ENCODE results near the gene S100A16.
"Not testable (repeated sequence)": the region's sequence is repeated elsewhere in the genome, so short reads cannot be mapped to it uniquely, and the experiment has no call there.

Gene S100A16

GRCh38 chr1:153577624-153578051 is 35.3 kb downstream of the S100A16 start:
- FAIRE-seq, result no peak
- no peak for DNase-seq (ENCODE audit: insufficient read length, low spot score)
- no peak for TF ChIP-seq POLR2A (IDR thresholded peaks at IDR 0.05; ENCODE audit: low read depth, low read length)

GRCh38 chr1:153577138-153577537 is 35.8 kb downstream of the S100A16 start:
- no peak for TF ChIP-seq POLR2A (IDR thresholded peaks at IDR 0.05; ENCODE audit: low read depth, low read length)
- no peak for FAIRE-seq
- no peak for DNase-seq (ENCODE audit: insufficient read length, low spot score)

- DNase-seq (ENCODE audit: insufficient read length, low spot score); FAIRE-seq: not testable (repeated sequence)
These were observed 37.4 kb downstream of the S100A16 start for GRCh38 chr1:153575497-153575896.

GRCh38 chr1:153575081-153575491 is 37.9 kb downstream of the S100A16 start:
- DNase-seq (ENCODE audit: insufficient read length, low spot score); FAIRE-seq: not testable (repeated sequence)

- DNase-seq (ENCODE audit: insufficient read length, low spot score) (no peak), FAIRE-seq (no peak)
- TF ChIP-seq POLR2A (IDR thresholded peaks at IDR 0.05; ENCODE audit: low read depth, low read length), result no peak
These were observed 39.6 kb downstream of the S100A16 start for GRCh38 chr1:153573351-153573750.

GRCh38 chr1:153572569-153573015 is 40.3 kb downstream of the S100A16 start:
- TF ChIP-seq POLR2A (IDR thresholded peaks at IDR 0.05; ENCODE audit: low read depth, low read length), result no peak
- DNase-seq (ENCODE audit: insufficient read length, low spot score), result peak; percentile 72
- no peak for FAIRE-seq

GRCh38 chr1:153571706-153572105 is 41.2 kb downstream of the S100A16 start:
- FAIRE-seq (no peak), DNase-seq (ENCODE audit: insufficient read length, low spot score) (no peak)
- no peak for TF ChIP-seq POLR2A (IDR thresholded peaks at IDR 0.05; ENCODE audit: low read depth, low read length)

- FAIRE-seq (no peak), DNase-seq (ENCODE audit: insufficient read length, low spot score) (no peak)
- TF ChIP-seq POLR2A (IDR thresholded peaks at IDR 0.05; ENCODE audit: low read depth, low read length), result no peak
These were observed 42.1 kb downstream of the S100A16 start for GRCh38 chr1:153570874-153571273.

- no peak for DNase-seq (ENCODE audit: insufficient read length, low spot score)
- no peak for TF ChIP-seq POLR2A (IDR thresholded peaks at IDR 0.05; ENCODE audit: low read depth, low read length)
- FAIRE-seq, result no peak
These were observed 43.5 kb downstream of the S100A16 start for GRCh38 chr1:153569465-153569864.

- DNase-seq (ENCODE audit: insufficient read length, low spot score) (no peak), FAIRE-seq (no peak)
- TF ChIP-seq POLR2A (IDR thresholded peaks at IDR 0.05; ENCODE audit: low read depth, low read length), result no peak
These were observed 44.4 kb downstream of the S100A16 start for GRCh38 chr1:153568367-153569099.

GRCh38 chr1:153567621-153568366 is 45.1 kb downstream of the S100A16 start:
- no peak for DNase-seq (ENCODE audit: insufficient read length, low spot score)
- TF ChIP-seq POLR2A (IDR thresholded peaks at IDR 0.05; ENCODE audit: low read depth, low read length), result no peak; the same call in 1 of the 2 replicates
- no peak for FAIRE-seq

- TF ChIP-seq POLR2A (IDR thresholded peaks at IDR 0.05; ENCODE audit: low read depth, low read length), result peak; percentile 55
- DNase-seq (ENCODE audit: insufficient read length, low spot score) (peak; percentile 93), FAIRE-seq (no peak)
These were observed 46.2 kb downstream of the S100A16 start for GRCh38 chr1:153566414-153567371.

GRCh38 chr1:153565529-153566374 is 47.2 kb downstream of the S100A16 start, which contains the start of gene S100A2:
TSS of gene S100A2 (minus strand) at chr1:153565844. CDS start at chr1:153563877, 1,967 bp downstream.
- FAIRE-seq (no peak), DNase-seq (ENCODE audit: insufficient read length, low spot score) (peak; percentile 84)
- TF ChIP-seq POLR2A (IDR thresholded peaks at IDR 0.05; ENCODE audit: low read depth, low read length), result 0 out of 2 replicates have a peak, but pooled peaks have one; percentile 11

All from H54 (cell line).